HG03064 (cell line): ENCODE results near the gene SARS2.
"Not testable (repeated sequence)": the region's sequence is repeated elsewhere in the genome, so short reads cannot be mapped to it uniquely, and the experiment has no call there.

Experiments used
- ATAC-seq: cut with Tn5 transposase; IDR thresholded peaks from one replicate; pipeline ENCODE4 v1.9.1; 2021; ENCODE audit warnings: low read depth; ENCODE audit not compliant: unreplicated experiment

SARS2 gene, protein sequence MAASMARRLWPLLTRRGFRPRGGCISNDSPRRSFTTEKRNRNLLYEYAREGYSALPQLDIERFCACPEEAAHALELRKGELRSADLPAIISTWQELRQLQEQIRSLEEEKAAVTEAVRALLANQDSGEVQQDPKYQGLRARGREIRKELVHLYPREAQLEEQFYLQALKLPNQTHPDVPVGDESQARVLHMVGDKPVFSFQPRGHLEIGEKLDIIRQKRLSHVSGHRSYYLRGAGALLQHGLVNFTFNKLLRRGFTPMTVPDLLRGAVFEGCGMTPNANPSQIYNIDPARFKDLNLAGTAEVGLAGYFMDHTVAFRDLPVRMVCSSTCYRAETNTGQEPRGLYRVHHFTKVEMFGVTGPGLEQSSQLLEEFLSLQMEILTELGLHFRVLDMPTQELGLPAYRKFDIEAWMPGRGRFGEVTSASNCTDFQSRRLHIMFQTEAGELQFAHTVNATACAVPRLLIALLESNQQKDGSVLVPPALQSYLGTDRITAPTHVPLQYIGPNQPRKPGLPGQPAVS

DNA sequence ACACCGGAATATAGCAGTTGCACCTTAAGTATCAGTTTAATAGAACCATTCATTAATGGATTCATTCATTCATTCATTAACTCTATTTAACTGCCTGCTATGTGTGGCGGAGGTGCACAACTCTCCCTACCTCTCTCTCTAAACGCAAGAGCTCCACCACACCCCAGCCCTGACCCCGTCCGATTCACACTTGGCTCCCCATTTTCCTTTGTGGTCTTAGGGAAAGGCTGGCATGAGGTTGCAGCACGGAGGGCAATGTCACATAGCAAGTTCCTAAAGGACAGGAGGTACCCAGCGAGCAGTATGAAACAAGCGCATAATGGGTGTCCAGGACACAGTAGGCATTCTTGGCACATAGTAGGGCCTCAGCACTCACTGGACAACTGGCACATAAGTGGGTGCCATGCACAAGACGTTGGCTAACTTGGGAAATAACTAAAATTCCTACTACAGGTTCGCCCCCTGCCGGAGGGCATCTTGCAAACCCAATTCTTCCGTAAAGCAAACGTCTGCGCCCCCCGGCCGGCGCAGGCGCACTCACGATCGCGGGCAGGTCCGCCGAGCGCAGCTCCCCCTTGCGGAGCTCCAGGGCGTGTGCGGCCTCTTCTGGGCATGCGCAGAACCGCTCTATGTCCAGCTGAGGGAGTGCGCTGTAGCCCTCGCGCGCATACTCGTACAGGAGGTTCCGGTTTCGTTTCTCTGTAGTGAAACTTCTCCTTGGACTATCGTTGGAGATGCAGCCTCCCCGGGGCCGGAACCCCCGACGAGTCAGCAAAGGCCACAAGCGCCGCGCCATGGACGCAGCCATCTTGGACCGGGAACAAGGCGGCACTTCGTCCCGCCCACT, at the start of gene SARS2:
Gene SARS2 (minus strand): TSS at position 835 of the 847 bp plus-strand sequence. CDS start 27 bp downstream, at position 808.
- peak; percentile 55 for ATAC-seq

DNA sequence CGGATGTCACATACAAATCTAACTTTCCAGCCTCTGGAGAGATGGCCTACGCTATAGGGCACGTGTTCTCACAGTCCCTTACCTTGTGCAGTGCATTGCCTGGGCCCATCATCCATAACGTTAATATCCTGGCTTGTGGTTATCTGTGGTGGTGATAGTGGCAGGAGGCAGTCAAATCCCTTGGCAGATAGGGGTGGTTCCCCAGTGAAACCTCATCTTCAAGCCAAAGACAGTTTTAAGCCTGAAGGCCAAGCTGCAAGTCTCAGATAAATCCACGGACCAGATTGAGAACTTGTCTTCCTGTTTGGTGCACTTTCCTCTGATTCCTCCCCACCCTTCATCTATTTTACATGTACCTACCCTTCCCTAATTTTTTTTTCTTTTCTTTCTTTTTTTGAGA, 49.2 kb upstream of the SARS2 start:
- no peak for ATAC-seq

DNA sequence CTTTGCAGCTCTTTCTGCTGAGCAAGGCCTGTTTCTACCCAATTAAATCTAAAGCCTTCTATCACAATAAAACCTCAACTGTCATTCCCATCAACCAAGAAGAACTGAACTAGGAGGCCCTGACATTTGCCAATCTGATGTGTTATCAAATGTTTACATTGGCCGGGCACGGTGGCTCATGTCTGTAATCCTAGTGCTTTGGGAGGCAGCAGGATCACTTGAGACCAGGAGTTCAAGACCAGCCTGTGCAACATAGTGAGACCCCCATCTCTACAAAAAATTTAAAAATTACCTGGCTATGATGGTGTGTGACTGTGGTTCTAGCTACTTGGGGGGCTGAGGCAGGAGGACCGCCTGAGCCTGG, 47.7 kb upstream of the SARS2 start:
- no peak for ATAC-seq

DNA sequence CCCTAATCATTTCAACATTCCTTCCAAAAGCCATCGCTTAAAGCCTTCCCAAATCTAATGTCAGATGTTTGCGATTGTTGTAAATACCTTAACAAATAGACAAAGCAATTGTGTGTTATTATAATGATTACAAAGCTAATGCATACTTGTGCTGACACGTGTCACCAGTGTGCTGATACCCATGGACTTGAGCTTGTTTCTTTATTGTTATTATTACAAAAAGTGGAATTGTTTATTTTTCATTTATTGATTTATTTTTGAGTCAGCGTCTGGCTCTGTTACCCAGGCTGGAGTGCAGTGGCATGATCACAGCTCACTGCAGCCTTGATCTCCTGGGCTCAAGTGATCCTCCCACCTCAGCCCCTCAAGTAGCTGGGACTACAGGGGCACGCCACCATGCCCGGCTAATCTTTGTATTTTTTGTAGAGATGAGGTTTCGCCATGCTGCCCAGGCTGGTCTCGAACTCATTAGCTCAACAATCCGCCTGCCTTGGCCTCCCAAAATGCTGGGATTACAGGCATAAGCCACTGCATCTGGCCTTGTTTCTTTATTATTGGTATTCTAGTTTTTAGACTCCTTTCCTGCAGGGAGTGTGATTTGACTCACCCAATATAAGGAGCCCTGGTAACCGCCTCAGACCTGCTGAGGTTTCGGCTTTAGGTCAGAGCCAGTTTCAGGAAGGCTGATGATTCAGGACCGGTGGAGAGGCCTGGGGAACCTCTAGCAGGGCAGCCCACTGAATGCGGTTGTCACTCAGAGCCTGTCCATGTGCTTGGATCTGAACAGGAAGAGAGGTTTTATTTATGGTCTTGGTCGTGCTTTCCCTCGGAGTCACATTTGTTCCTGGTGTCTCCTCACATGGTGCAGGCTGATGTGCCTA, 47.1 kb upstream of the SARS2 start:
- no peak for ATAC-seq

DNA sequence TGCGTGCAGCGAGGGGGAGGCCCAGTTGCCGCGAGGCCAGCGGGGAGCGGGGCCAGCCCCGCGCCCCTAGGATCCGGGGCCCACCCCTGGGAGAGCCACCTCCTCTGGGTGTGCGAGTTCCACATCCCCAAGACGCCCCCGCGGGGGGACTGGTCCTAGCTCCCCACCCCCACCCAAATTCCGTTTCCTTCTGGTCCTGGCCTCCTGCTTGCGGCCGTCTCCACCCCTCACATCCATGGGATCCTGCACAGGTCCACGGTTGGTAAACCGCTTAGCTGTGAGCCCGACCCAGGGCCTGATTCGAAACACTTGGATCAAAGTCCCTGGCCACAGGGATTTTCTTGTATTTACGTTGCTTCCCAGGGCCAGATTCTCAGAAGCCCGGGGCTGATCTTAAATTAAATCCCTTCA, 45.3 kb upstream of the SARS2 start:
- ATAC-seq: no peak

DNA sequence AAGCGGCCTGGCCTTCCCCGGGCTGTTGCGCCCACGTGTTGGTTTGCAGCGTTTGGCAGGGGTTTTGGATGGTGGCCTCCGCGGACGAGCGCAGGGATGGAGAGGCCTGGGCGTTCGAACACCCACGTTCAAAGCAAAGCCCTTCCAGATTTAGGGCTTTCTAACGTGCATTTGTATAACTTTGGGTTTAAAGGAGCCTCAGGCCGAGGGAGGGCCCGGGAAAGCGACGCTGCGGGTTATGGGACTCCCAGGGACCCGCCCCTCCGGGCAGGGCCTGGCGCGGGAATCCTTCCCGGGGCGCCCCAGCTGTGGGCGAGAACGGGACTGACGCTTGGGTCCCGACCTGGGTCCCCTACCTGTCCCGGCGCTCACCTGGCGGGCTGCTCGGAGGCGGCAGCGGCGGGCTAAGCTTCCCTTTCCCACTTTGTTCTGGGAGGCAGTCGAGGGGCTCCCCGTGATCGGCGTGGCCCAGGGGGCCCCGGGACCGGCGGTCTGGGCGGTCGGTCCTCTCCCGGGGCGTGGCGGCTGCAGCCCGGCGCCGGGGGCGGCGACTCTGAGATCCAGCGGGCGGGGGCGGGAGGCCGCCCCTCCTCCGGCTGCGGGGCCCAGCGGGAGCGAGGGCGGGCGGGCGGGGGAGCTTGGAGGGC, 44.8 kb upstream of the SARS2 start, which contains the start of gene FBXO17:
Gene FBXO17 (minus strand): TSS at position 529 of the 647 bp plus-strand sequence. CDS start 25,423 bp downstream, outside the sequence.
- ATAC-seq: no peak

DNA sequence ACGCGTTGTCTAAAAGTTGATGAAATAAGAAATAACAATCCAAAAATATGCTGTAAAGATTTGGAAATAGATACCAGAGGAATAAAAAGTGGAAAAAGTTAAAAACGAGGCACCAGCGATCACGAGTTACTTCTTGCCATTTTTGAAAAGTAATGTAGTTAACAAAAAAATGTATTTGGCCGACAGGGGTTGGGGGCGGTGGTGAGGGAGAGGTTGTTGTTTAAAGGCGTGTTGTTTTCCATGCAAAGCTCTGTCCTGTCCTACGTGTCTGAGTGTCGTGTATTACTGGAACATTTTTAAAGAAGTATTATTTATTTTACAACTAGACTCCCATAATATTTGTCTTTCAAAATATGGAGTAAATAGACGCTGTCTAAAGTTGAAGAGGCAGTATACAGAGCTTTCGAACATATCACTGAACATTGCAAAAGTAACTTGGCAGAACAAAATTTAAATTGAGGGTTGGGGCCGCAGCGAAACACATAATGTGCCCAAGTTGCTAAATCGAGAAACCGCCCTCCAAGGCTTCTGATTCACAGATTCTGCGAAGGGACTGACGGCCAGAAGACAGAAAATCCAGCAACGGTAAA, 44.2 kb upstream of the SARS2 start:
- ATAC-seq: no peak

DNA sequence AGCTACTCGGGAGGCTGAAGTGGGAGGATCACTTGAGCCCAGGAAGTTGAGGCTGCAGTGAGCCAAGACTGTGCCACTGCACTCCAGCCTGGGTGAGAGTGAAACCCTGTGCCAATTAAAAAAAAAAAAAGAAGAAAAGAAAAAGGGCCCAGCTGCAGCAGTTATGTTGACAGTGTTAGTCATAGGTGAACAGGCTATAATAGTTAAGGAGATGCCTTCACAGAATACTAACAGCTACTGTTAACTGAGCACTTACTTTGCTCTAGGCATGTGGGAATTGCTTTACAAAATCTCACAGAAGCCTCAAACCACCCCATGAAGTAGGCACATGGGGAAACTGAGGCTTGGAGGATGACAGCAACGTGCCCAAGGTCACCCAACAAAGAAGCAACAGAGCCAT, 41.1 kb upstream of the SARS2 start:
- ATAC-seq: no peak

DNA sequence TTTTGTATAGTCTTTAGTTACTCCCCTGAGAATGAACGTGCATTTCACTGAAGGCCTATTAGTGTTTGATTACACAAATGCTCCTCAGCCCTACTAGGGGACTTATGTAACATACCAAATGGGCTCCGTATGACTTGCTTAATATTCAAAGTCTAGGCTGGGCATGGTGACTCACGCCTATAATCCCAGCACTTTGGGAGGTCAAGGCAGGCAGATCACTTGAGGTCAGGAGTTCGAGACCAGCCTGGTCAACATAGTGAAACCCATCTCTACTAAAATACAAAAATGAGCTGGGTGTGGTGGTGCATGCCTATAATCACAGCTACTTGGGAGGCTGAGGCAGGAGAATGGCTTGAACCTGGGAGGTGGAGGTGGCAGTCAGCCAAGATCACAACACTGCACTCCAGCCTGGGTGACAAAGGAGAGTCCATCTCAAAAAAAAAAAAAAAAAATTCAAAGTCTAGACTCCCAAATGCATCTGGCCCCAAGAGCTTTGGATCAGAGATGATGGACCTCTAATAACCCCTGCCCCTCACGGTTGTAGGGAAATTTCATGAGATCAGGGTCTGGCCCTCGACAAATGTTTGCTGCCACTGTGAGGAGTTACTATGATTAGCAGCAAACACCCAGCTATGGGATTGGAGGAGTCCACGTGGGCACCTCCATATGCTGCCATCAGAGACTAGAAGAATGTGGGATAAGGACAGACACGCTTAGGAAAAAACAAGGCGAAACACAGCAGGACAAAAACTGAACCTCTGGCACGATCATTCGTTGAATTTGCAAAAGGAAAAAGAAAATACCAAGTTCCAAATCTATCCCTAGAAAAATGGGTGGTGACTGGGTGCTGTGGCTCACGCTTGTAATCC, 40.3 kb upstream of the SARS2 start:
- ATAC-seq: no peak

DNA sequence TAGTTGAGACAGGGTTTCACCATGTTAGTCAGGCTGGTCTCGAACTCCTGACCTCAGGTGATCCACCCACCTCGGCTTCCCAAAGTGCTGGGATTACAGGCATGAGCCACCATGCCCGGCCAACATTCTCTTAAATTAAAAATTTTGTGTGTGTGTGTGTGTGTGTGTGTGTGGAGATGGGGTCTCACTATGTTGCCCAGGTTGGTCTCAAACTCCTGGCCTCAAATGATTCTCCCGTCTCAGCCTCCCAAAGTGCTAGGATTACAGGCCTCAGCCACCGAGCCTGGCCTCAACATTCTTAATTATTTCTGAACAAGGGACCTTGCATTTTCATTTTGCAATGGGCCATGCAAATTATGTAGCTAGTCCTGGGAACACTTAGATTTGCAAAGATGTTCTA, 35.6 kb upstream of the SARS2 start:
- ATAC-seq: not testable (repeated sequence)

DNA sequence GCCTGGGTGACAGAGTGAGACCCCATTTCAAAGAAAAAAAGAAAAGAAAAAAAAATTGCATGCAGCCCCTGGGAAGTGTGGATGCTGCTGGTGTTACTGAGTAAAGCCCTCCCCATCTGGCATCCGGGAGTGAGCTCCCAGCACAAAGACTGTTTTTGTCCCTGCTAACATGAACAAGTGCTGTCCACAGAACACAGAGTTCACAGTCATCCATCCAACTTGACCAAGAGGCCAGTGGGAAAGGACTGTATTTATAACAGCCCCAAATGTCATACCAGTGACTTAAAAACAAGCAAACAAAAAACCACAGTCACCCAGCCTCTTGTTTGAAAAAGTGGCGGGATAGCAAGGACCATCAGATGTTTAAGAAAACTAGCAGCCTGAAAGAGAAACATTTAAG, 34.2 kb upstream of the SARS2 start:
- no peak for ATAC-seq

DNA sequence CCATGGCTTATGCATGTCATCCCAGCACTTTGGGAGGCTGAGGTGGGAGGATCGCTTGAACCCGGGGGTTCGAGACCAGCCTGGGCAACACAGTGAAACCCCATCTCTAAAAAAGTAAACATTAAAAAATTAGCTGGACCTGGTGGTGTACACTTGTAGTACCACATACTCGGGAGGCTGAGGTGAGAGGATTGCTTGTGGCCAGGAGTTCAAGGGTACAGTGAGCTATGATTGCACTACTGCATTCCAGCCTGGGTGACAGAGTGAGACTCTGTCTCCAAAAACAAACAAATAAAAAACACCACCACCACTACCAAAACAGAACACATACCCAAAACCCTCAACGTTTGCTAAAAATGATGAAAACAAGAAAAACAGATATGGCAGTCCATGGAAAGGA, 29.1 kb upstream of the SARS2 start:
- no peak for ATAC-seq

DNA sequence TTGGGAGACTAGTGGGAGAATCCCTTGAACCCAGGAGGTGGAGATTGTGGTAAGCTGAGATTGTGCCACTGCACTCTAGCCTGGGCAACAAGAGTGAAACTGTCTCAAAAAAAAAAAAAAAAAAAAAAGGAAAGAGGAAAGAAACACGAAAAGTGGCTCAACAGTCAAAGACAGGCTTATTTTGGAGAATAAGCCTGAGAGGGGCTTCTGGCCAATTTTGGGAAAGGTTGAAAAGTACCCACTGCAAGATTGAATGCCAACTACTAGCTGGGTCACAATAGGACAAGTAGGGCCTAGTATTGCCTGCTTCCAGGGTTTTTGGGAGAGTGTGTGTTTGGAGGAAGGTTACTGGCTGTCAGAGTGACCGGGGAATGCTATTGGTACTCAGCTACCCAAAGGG, 27.7 kb upstream of the SARS2 start:
- no peak for ATAC-seq

DNA sequence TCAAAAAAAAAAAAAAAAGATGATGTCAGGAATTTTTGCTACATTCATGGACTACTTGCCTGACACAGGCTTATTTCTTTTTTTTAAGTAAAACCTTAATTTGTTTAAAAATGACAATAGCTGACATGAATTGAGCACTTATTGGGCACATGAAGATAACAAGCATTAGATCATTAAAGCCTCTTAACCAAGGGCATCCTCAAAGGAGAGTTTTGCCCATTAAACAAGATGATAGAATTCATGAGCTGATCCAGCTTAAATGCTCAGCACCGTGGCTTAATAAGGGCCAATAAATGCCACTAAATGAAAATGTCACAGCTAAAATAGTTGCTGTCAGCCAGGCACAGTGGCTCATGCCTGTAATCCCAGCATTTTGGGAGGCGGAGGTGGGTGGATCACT, 25.7 kb upstream of the SARS2 start:
- no peak for ATAC-seq

DNA sequence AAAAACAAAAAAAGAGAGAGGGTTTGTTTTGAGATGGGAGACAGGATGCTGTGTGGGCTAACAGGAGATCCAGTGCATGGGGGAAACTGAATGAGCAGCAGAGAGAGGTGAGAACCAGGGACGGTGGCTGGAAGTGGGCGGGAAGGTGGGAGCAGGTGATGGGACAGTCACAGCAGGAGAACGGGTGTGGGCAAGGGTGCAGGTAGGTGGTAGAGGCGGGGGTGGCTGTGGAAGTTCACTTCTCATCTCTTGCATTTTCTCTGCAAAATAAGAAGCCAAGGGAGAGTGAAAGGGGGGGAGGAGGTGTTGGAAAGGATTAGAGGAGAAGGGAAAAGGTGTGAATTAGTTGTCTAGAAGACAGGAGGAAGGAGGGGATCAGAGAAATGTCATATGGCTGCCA, 23.1 kb upstream of the SARS2 start:
- ATAC-seq: no peak

DNA sequence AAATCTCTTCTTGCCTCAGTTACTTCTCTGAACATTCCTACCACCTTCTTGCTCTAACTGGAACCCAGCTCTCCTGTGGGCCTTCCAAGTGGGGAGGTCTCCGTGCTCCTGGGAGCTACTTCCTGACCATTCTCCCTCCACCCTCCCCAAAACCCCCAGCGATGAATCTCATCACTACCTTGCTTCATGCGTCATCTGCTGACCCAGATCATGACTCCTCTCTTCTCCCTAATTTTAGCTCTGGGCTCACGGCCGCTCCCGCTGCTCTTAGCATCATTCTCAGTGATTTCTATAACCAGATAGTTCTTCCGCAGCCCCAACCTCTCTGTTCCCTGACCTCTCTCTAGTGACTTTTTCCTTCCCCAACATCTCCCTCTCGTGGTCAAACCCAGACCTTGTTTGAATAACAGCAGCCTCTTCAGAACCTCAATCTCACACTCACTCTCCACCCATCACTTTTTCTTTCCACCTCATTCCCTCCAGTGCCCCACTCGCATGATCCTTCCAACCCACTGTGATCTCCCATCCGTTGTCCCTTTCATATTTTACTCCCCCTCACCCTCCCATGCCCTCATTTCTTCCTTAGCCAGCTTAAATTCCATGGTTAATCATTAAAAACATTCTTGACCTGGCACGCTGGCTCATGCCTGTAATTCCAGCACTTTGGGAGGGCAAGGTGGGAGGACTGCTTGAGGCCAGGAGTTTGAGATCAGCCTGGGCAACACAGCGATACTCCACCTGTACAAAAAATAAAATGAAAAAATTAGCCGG, 22.0 kb upstream of the SARS2 start:
- no peak for ATAC-seq

DNA sequence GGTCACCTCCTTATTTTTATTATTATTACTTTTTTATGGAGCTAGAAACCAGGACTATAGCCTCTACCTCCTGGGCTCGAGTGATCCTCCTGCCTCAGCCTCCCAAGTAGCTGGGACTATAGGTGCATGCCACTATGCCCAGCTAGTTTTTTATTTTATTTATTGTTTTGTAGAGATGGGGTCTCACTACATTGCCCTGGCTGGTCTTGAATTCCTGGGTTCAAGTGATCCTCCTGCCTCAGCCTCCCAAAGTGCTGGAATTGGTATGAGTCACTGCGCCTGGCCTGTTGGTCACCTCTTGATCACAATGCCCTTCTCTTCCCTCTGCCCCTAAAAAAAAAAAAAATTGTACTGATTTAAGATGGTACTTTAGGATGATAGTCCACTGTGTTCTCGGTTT, 20.6 kb upstream of the SARS2 start:
- ATAC-seq: no peak
